HG02763 (cell line): ENCODE data around the gene NRIP2.

ENCODE experiments used
- ATAC-seq: cut with Tn5 transposase; IDR thresholded peaks from one replicate; pipeline ENCODE4 v1.9.1; 2021; ENCODE audit warnings: mild to moderate bottlenecking, moderate library complexity; ENCODE audit not compliant: unreplicated experiment

The NRIP2 gene

GRCh38 chr12:2845280-2845679 lies 10.4 kb upstream of the NRIP2 start:
- no peak for ATAC-seq

- ATAC-seq = no peak
Observed at GRCh38 chr12:2844786-2845185, 10.0 kb upstream of the NRIP2 start.

- ATAC-seq = no peak
Observed at GRCh38 chr12:2842948-2843347, 8.1 kb upstream of the NRIP2 start.

- ATAC-seq = no peak
Observed at GRCh38 chr12:2841056-2841650, 6.3 kb upstream of the NRIP2 start.

- no peak for ATAC-seq
Observed at GRCh38 chr12:2836574-2836973, 1.7 kb upstream of the NRIP2 start.

- no peak for ATAC-seq
Observed at GRCh38 chr12:2835691-2836403, 1.0 kb upstream of the NRIP2 start.

GRCh38 chr12:2833810-2834209 lies 1.0 kb downstream of the NRIP2 start:
- ATAC-seq = no peak

GRCh38 chr12:2833327-2833726 lies 1.5 kb downstream of the NRIP2 start:
- no peak for ATAC-seq

- no peak for ATAC-seq
Observed at GRCh38 chr12:2832550-2833127, 2.2 kb downstream of the NRIP2 start.

GRCh38 chr12:2829275-2829674 lies 5.6 kb downstream of the NRIP2 start:
- ATAC-seq = no peak

- ATAC-seq = no peak
Observed at GRCh38 chr12:2826721-2827515, 7.9 kb downstream of the NRIP2 start.

GRCh38 chr12:2826036-2826435 lies 8.8 kb downstream of the NRIP2 start:
- ATAC-seq = no peak

GRCh38 chr12:2825132-2825531 lies 9.7 kb downstream of the NRIP2 start:
- ATAC-seq = no peak

- ATAC-seq = no peak
Observed at GRCh38 chr12:2824541-2824940, 10.3 kb downstream of the NRIP2 start.

- ATAC-seq = no peak
Observed at GRCh38 chr12:2823483-2823882, 11.4 kb downstream of the NRIP2 start.

- no peak for ATAC-seq
Observed at GRCh38 chr12:2820432-2820831, 14.4 kb downstream of the NRIP2 start.

- no peak for ATAC-seq
Observed at GRCh38 chr12:2819810-2820209, 15.0 kb downstream of the NRIP2 start.

- ATAC-seq = no peak
Observed at GRCh38 chr12:2813214-2814185, 21.3 kb downstream of the NRIP2 start.

- peak; percentile 96 for ATAC-seq
Observed at GRCh38 chr12:2812290-2813213, 22.3 kb downstream of the NRIP2 start, which contains the start of gene ITFG2. ITFG2 (plus strand) TSS chr12:2812668; CDS start chr12:2812761, 93 bp downstream.
